Parathyroid adenoma (tissue), 2 donors: Measurements from ENCODE around the gene YBX2.
"Not testable (repeated sequence)": the region's sequence is repeated elsewhere in the genome, so short reads cannot be mapped to it uniquely, and the experiment has no call there.

Experiments
- H2AFZ ChIP-seq: fragments of 300-600 bp; sonication (generic); one replicate; pipeline ENCODE4 v1.7.0; 2017; ENCODE audit warnings: antibody characterized with exemption, mild to moderate bottlenecking
- H3K27ac ChIP-seq: fragments of 300-600 bp; sonication (generic); one replicate; pipeline ENCODE4 v1.7.0; 2017
- H3K27me3 ChIP-seq: fragments of 300-600 bp; sonication (generic); one replicate; pipeline ENCODE4 v1.7.0; 2017; ENCODE audit warnings: low read length; ENCODE audit not compliant: control insufficient read depth, insufficient read depth
- H3K36me3 ChIP-seq: fragments of 300-600 bp; sonication (generic); one replicate; pipeline ENCODE4 v1.7.0; 2017; ENCODE audit warnings: low read length; ENCODE audit not compliant: control insufficient read depth, insufficient read depth
- H3K4me1 ChIP-seq: fragments of 300-600 bp; sonication (generic); one replicate; pipeline ENCODE4 v1.7.0; 2017; ENCODE audit warnings: control low read depth
- H3K4me2 ChIP-seq: fragments of 300-600 bp; sonication (generic); one replicate; pipeline ENCODE4 v1.7.0; 2017; ENCODE audit warnings: low read length
- H3K4me3 ChIP-seq: fragments of 300-600 bp; sonication (generic); one replicate; pipeline ENCODE4 v1.7.0; 2017; ENCODE audit warnings: low read depth, low read length
- H3K79me2 ChIP-seq: fragments of 300-600 bp; sonication (generic); one replicate; pipeline ENCODE4 v1.7.0; 2017; ENCODE audit warnings: control low read depth
- H3K9ac ChIP-seq: fragments of 300-600 bp; sonication (generic); one replicate; pipeline ENCODE4 v1.7.0; 2017; ENCODE audit warnings: mild to moderate bottlenecking
- H3K9me3 ChIP-seq: fragments of 300-600 bp; sonication (generic); one replicate; pipeline ENCODE4 v1.7.0; 2017; ENCODE audit warnings: low read length; ENCODE audit not compliant: control insufficient read depth
- TF ChIP-seq, protein P1 (sequence below): fragments of 300-600 bp; sonication (generic); IDR thresholded peaks from one replicate; pipeline ENCODE4 v1.7.0; 2017; ENCODE audit warnings: antibody characterized with exemption, mild to moderate bottlenecking
- donor health status: primary hyperparathyroidism.

YBX2 gene

DNA sequence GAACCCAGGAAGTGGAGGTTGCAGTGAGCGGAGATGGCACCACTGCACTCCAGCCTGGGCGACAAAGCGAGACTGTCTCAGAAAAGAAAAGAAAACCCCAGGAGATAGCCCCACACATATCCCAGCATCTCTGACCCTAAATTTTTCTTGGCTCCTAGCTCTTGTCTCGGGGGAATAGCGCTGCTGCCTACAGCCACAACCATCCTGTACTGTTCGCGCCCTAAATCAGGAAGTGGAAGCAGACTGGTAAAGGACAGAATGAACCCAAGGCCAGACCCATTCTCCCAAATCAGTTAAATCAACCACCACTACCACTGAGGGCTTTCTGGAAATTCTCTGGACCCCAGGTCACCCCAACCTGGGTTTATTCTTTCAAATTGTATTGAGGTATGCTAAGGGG, 44.6 kb downstream of the YBX2 start:
- no peak overlapping the region for H3K27ac ChIP-seq
- no peaks in the 10 kb centered on the region for H3K27me3 ChIP-seq
- H3K4me1 ChIP-seq: peaks cover 20% of the 10 kb centered on the region
- H3K36me3 ChIP-seq: no peaks in the 10 kb centered on the region
- no peak overlapping the region for H3K9ac ChIP-seq
- TF ChIP-seq, protein P1, sequence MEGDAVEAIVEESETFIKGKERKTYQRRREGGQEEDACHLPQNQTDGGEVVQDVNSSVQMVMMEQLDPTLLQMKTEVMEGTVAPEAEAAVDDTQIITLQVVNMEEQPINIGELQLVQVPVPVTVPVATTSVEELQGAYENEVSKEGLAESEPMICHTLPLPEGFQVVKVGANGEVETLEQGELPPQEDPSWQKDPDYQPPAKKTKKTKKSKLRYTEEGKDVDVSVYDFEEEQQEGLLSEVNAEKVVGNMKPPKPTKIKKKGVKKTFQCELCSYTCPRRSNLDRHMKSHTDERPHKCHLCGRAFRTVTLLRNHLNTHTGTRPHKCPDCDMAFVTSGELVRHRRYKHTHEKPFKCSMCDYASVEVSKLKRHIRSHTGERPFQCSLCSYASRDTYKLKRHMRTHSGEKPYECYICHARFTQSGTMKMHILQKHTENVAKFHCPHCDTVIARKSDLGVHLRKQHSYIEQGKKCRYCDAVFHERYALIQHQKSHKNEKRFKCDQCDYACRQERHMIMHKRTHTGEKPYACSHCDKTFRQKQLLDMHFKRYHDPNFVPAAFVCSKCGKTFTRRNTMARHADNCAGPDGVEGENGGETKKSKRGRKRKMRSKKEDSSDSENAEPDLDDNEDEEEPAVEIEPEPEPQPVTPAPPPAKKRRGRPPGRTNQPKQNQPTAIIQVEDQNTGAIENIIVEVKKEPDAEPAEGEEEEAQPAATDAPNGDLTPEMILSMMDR: no peak
- H3K9me3 ChIP-seq: no peaks in the 10 kb centered on the region
- H3K4me3 ChIP-seq: peak overlapping the region; percentile 89
- H3K79me2 ChIP-seq: peaks cover 50% of the 10 kb centered on the region
- no peak overlapping the region for H2AFZ ChIP-seq
- H3K4me2 ChIP-seq: peak overlapping the region; percentile 95

DNA sequence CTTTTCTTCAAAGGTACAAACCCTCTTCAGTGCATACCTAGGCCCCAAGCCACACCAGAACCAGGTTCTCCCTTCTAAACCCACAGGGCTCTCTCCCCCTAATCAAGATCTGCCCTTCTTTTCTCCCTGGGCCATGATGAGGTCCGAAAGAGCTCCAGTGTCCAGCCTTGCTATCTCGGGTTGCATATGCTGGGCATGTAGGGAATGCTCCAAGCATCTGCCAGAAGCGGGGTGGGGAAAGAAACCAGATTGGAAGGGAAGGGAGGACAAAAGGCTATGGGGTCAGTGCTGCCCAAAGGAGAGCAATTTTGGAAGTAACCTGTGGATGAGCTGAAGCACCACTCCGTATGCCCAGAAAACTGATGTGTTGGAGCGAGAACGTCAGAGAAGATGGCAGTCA, 45.2 kb downstream of the YBX2 start:
- Histone ChIP-seq H3K9ac (no peak overlapping the region), H3K4me1 (peaks cover 20% of the 10 kb centered on the region), H3K36me3 (no peaks in the 10 kb centered on the region), H3K4me3 (no peak overlapping the region), H2AFZ (no peak overlapping the region), H3K79me2 (peaks cover 48% of the 10 kb centered on the region), H3K9me3 (no peaks in the 10 kb centered on the region), H3K4me2 (no peak overlapping the region), H3K27ac (no peak overlapping the region), H3K27me3 (no peaks in the 10 kb centered on the region)
- TF ChIP-seq, protein P1: no peak

DNA sequence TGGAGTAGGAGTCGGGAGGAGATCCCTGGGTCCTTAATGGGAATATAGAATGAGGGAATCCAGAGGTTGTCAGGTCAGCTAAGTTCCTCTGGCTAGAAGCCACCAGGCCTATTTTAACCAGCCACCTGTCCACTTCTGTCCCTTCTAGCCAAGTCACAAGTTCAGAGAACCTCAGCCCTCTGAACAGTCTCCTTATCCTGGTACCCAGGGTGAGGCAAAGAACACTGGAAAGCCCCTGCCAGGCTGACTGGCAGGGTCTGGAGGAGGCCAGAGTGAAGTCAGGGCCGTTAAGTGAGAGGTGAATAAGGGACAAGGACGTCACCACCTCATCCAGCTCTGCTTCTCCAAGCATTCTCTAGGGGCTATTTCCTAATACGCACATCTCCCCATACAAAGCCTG, 45.6 kb downstream of the YBX2 start:
- Histone ChIP-seq H3K9ac (no peak overlapping the region), H3K4me1 (peaks cover 20% of the 10 kb centered on the region), H3K27ac (no peak overlapping the region), H3K79me2 (peaks cover 46% of the 10 kb centered on the region), H3K4me2 (no peak overlapping the region), H3K4me3 (no peak overlapping the region), H3K9me3 (no peaks in the 10 kb centered on the region), H2AFZ (no peak overlapping the region), H3K36me3 (no peaks in the 10 kb centered on the region), H3K27me3 (no peaks in the 10 kb centered on the region)
- TF ChIP-seq, protein P1: no peak

DNA sequence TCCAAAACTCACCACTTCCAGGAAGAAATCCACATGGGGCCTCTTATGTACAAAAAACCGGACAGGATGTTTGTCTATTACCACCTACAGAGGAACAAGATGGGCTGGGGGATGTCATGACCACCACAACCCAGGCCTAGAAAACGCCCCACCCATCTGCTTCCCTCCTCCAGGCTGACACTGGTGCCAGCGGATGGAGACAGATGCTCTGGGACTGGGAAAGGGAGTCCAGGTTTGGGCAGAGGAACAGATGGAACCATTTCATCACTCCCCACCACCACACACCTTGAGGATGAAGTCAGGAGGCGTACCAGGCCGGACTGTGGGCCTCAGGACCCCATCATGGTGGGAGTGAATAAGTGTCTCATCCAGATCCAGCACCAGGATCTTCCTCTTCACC, 47.7 kb downstream of the YBX2 start:
- Histone ChIP-seq H3K27ac (no peak overlapping the region), H2AFZ (no peak overlapping the region), H3K9ac (no peak overlapping the region), H3K4me2 (no peak overlapping the region), H3K27me3 (no peaks in the 10 kb centered on the region), H3K9me3 (no peaks in the 10 kb centered on the region), H3K36me3 (no peaks in the 10 kb centered on the region), H3K79me2 (peaks cover 39% of the 10 kb centered on the region), H3K4me3 (no peak overlapping the region), H3K4me1 (peaks cover 19% of the 10 kb centered on the region)
- TF ChIP-seq, protein P1: no peak

DNA sequence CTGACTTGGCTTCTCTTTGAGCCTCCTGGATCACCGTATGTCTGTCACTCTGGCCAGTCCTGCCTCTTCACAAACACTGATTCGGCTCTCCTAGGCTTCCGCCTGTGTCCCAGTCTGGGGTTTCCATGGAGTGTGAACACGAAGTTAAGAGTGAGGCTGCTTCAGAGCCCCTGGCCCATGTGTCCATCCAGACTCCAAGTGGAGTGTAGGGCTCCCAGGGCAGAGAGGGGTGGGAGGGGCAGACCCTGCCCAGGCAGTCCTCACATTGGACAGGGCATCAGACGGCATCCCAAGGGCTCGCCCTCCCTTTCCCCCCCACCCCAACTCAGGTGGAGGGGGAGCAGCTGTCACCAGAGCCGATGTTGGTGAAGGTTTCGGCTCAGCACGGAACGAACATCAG, 50.6 kb downstream of the YBX2 start:
- peaks cover 19% of the 10 kb centered on the region for H3K4me1 ChIP-seq
- H3K9ac ChIP-seq, H3K27me3 ChIP-seq, H3K36me3 ChIP-seq, H3K9me3 ChIP-seq, H3K4me2 ChIP-seq, H2AFZ ChIP-seq: not testable (repeated sequence)
- H3K27ac ChIP-seq: peak overlapping the region; percentile 94
- H3K79me2 ChIP-seq: peaks cover 20% of the 10 kb centered on the region
- H3K4me3 ChIP-seq: peak overlapping the region; percentile 94
